CD4-positive, alpha-beta memory T cell (primary cell): ENCODE results near the gene ZC3HAV1. TPM values are rescaled to one million over a fixed set of nuclear protein-coding genes. Genes with fewer than 3 reads are reported as not detected.
A peak's percentile ranks its signal among the peaks of the same experiment; 100 is the strongest.
"Not testable (repeated sequence)": the region's sequence is repeated elsewhere in the genome, so short reads cannot be mapped to it uniquely, and the experiment has no call there.

Experiments
- CTCF ChIA-PET: fragments of 350-600 bp; sonication (Branson Sonifier 250); formaldehyde crosslinking; loops from one replicate; lab custom pipeline; 2021; ENCODE audit warnings: inconsistent platforms; ENCODE audit not compliant: partially characterized antibody; lab: Charles Lee
- POLR2A ChIA-PET: fragments of 350-600 bp; sonication (Branson Sonifier 250); formaldehyde crosslinking; loops from one replicate; lab custom pipeline; 2021; ENCODE audit not compliant: partially characterized antibody; lab: Charles Lee
- DNase-seq, 5 donors: peaks; one replicate each; pipeline versions ENCODE4 v3.0.0 to v3.0.0-alpha.2; 2020 to 2022; ENCODE audit warnings: mixed read lengths in 1 of 5
- H3K27ac ChIP-seq: one replicate; pipeline ENCODE4 v1.7.0; 2013; ENCODE audit warnings: low read depth, low read length
- H3K27me3 ChIP-seq: 2 replicates; pipeline ENCODE4 v1.7.0; 2013; ENCODE audit warnings: mild to moderate bottlenecking, low read length, moderate library complexity; ENCODE audit not compliant: insufficient read depth
- H3K36me3 ChIP-seq: 2 replicates; pipeline ENCODE4 v1.7.0; 2013; ENCODE audit warnings: mild to moderate bottlenecking, low read length, moderate library complexity; ENCODE audit not compliant: insufficient read depth
- H3K4me1 ChIP-seq: 2 replicates; pipeline ENCODE4 v1.7.0; 2013; ENCODE audit warnings: mild to moderate bottlenecking, low read length, moderate library complexity; ENCODE audit not compliant: insufficient read depth
- H3K4me3 ChIP-seq, 2 donors: one replicate each; pipeline ENCODE4 v1.7.0; 2013; ENCODE audit warnings: low read length in 2 of 2, mild to moderate bottlenecking in 1 of 2
- H3K9me3 ChIP-seq, 2 donors: one replicate each; pipeline ENCODE4 v1.7.0; 2013; ENCODE audit warnings: low read length in 2 of 2, control low read depth in 1 of 2; ENCODE audit not compliant: control insufficient read depth in 1 of 2
- H3K27ac Mint-ChIP-seq, 7 donors: one replicate each; pipeline ENCODE4 v1.8.0; 2020 to 2021; ENCODE audit warnings: mixed read lengths in 7 of 7, mild to moderate bottlenecking in 6 of 7, inconsistent platforms in 3 of 7, moderate library complexity in 3 of 7
- H3K27me3 Mint-ChIP-seq, 2 donors: one replicate each; pipeline ENCODE4 v1.8.0; 2020 to 2021; ENCODE audit warnings: mixed read lengths in 2 of 2
- H3K36me3 Mint-ChIP-seq, 2 donors: one replicate each; pipeline ENCODE4 v1.8.0; 2020 to 2021; ENCODE audit warnings: mixed read lengths in 2 of 2, inconsistent platforms in 1 of 2, mild to moderate bottlenecking in 1 of 2
- H3K4me1 Mint-ChIP-seq, 4 donors: one replicate each; pipeline ENCODE4 v1.8.0; 2020 to 2021; ENCODE audit warnings: mixed read lengths in 4 of 4, mild to moderate bottlenecking in 1 of 4
- H3K4me3 Mint-ChIP-seq, 8 donors: one replicate each; pipeline ENCODE4 v1.8.0; 2020 to 2021; ENCODE audit warnings: mixed read lengths in 8 of 8, mild to moderate bottlenecking in 7 of 8, moderate library complexity in 6 of 8, inconsistent platforms in 3 of 8
- H3K9me3 Mint-ChIP-seq, 8 donors: one replicate each; pipeline ENCODE4 v1.8.0; 2020 to 2021; ENCODE audit warnings: mixed read lengths in 8 of 8, mild to moderate bottlenecking in 5 of 8, inconsistent platforms in 3 of 8, moderate library complexity in 1 of 8
- intact Hi-C: fragments of 100-400 bp; cut with micrococcal nuclease; formaldehyde crosslinking; loops from one replicate; pipeline ENCODE4 v1.15.1; 2023
- polyA plus RNA-seq, 2 donors: library from polyadenylated mRNA; unstranded; fragments of 300-500 nt; fragmentation: Illumina TruSeq; gene quantifications; one replicate each; pipeline ENCODE4 v1.2.3, GENCODE V29; 2021
- total RNA-seq, 2 experiments: library from RNA; stranded (reverse); gene quantifications; one replicate each; pipeline ENCODE4 v1.2.3, GENCODE V29; 2021

The ZC3HAV1 gene
- total and polyA plus RNA-seq, 4 experiments from 2014 or later: 150 to 169 (median 157) TPM

DNA sequence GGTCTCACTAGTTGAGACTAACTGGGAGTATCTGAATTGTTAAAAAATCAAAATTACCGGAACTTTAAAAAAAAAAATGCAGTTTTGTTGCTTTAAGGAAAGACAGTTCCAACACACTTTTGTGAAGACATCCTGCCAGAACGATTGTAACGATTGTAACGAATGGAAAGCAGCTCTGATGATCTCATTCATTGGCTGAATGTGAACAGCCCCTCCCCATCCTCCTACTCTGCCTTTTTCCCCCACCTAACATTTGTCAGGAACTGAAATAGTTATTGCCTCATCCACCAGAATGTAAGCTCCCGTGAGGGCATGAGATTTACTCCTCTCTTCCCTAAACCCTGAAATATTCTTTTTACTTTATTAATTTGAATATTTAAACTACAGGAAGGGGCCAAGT lies 50.6 kb downstream of the ZC3HAV1 start:
- Mint-ChIP-seq H3K27ac (peak overlapping the region in 5 of 7 donors; percentile 10 to 86 (median 70)), H3K9me3 (no peaks in the 10 kb centered on the region), H3K36me3 (peaks cover 69 to 77% of the 10 kb centered on the region in 2 donors), H3K27me3 (no peaks in the 10 kb centered on the region), H3K4me1 (peaks cover 36 to 50% (median 42%) of the 10 kb centered on the region in 4 donors), H3K4me3 (no peak overlapping the region)
- H3K4me1 ChIP-seq: peaks cover 45% of the 10 kb centered on the region
- ChIA-PET POLR2A (interaction anchor here (1.0 to 9.3 kb wide), 6 partner anchors 9 to 46 kb away, joined by 3 to 56 read pairs (median 6); partner anchors contain the start of gene ZC3HAV1L), CTCF (interaction anchor here (0.7 to 3.5 kb wide), 6 partner anchors 8 to 173 kb away, joined by 3 to 18 read pairs (median 8); no protein-coding TSS in a partner anchor)
- H3K9me3 ChIP-seq: no peaks in the 10 kb centered on the region
- no peaks in the 10 kb centered on the region for H3K27me3 ChIP-seq
- no peak overlapping the region for H3K27ac ChIP-seq
- DNase-seq: no peak
- intact Hi-C loops: loop anchor here (5.0 kb wide), 1 partner anchor 172 kb away; no protein-coding TSS in a partner anchor
- no peak overlapping the region for H3K4me3 ChIP-seq
- H3K36me3 ChIP-seq: peaks cover 83% of the 10 kb centered on the region

DNA sequence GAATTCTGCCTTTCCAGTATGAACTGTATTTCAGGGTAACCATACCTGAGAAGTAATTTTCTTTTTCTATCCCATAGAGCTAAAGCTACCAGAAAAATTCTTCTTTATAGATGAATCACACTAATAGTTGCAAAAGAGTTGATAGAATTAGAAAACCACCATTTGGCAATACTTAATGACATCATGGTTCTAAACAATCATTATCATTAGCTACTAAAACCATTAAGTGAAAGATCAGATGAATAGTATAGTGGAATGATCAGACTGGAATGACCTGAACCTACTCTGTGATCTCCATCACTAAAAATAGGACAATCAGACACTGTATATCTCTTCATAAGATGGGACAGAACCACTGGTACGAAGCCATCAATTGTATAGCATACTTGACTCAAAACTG lies 53.8 kb downstream of the ZC3HAV1 start:
- no peaks in the 10 kb centered on the region for H3K27me3 Mint-ChIP-seq
- H3K36me3 Mint-ChIP-seq: peaks cover 61 to 74% of the 10 kb centered on the region in 2 donors
- ChIA-PET POLR2A (no interaction called here), CTCF (interaction anchor here (4.8 kb wide), 1 partner anchor 20 kb away, joined by 23 read pairs; no protein-coding TSS in a partner anchor)
- no peaks in the 10 kb centered on the region for H3K9me3 Mint-ChIP-seq
- Histone ChIP-seq H3K4me3 (no peak overlapping the region), H3K27me3 (no peaks in the 10 kb centered on the region), H3K27ac (no peak overlapping the region), H3K36me3 (peaks cover 80% of the 10 kb centered on the region), H3K4me1 (peaks cover 15% of the 10 kb centered on the region), H3K9me3 (no peaks in the 10 kb centered on the region)
- no peak overlapping the region for H3K4me3 Mint-ChIP-seq
- DNase-seq: no peak
- intact Hi-C loops: loop anchor here (5.0 kb wide), 1 partner anchor 168 kb away; no protein-coding TSS in a partner anchor
- peak overlapping the region in 4 of 7 donors; percentile 62 to 79 (median 68) for H3K27ac Mint-ChIP-seq
- H3K4me1 Mint-ChIP-seq: peaks cover 21 to 33% (median 27%) of the 10 kb centered on the region in 4 donors

DNA sequence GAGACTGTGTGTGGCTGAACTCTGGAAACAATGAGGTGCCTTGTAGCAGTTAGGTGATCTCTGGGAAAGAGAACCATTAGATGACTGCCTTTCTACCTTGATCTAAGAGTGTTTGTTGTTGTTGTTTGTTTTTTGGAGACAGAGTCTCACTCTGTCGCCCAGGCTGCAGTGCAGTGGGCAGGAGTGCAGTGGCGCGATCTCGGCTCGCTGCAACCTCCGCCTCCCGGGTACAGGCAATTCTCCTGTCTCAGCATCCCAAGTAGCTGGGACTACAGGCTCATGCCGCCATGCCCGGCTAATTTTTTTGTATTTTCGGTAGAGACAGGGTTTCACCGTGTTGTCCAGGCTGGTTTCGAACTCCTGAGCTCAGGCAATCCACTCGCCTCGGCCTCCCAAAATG lies 54.9 kb downstream of the ZC3HAV1 start:
- not testable (repeated sequence) for H3K27me3 Mint-ChIP-seq, DNase-seq, H3K4me3 Mint-ChIP-seq, H3K4me3 ChIP-seq, H3K9me3 Mint-ChIP-seq, H3K4me1 ChIP-seq, H3K27ac ChIP-seq, H3K27me3 ChIP-seq, H3K9me3 ChIP-seq
- H3K36me3 ChIP-seq: peaks cover 80% of the 10 kb centered on the region
- peaks cover 61 to 77% of the 10 kb centered on the region in 2 donors for H3K36me3 Mint-ChIP-seq
- H3K4me1 Mint-ChIP-seq: peaks cover 19 to 33% (median 25%) of the 10 kb centered on the region in 4 donors
- intact Hi-C loops: loop anchor here (5.0 kb wide), 1 partner anchor 167 kb away; no protein-coding TSS in a partner anchor
- CTCF ChIA-PET: interaction anchor here (0.8 to 4.8 kb wide), 3 partner anchors 13 to 168 kb away, joined by 3 to 23 read pairs (median 4); no protein-coding TSS in a partner anchor
- POLR2A ChIA-PET: interaction anchor here (1.0 kb wide), 1 partner anchor 9 kb away, joined by 4 read pairs; no protein-coding TSS in a partner anchor
- H3K27ac Mint-ChIP-seq: peak overlapping the region in 5 of 7 donors; percentile 1 to 58 (median 52)

DNA sequence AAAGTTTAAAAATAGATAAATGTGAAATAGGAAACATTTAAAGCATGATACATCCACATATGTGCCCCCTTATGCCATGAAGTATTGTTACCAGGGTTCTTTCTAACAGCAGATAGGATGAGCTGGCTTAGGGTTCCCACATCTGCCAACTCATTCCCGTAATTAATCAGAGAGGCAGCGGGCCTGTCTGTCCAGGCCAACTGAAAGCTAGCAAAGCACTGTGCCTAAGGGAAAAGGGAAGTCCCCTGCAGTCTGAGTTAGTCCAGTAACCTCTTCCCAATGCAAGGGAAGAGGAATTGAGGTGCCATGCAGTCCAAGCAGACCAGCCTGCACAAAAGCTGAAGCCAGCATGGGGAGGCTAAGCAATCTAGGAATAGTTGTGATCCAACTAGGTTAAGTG lies 55.4 kb downstream of the ZC3HAV1 start:
- H3K4me3 ChIP-seq: no peak overlapping the region
- peaks cover 0 to 2% (median 0%) of the 10 kb centered on the region in 8 donors for H3K9me3 Mint-ChIP-seq
- no peaks in the 10 kb centered on the region for H3K9me3 ChIP-seq
- H3K4me1 ChIP-seq: peaks cover 5% of the 10 kb centered on the region
- no peak overlapping the region for H3K4me3 Mint-ChIP-seq
- no peaks in the 10 kb centered on the region for H3K27me3 ChIP-seq
- no peak for DNase-seq
- peaks cover 66 to 82% of the 10 kb centered on the region in 2 donors for H3K36me3 Mint-ChIP-seq
- intact Hi-C loops: no loop called here
- H3K27ac ChIP-seq: no peak overlapping the region
- H3K36me3 ChIP-seq: peaks cover 81% of the 10 kb centered on the region
- H3K27ac Mint-ChIP-seq: peak overlapping the region in 6 of 7 donors; percentile 24 to 59 (median 55)
- ChIA-PET POLR2A (interaction anchor here (1.0 to 1.7 kb wide), 3 partner anchors 10 to 19 kb away, joined by 4 read pairs; no protein-coding TSS in a partner anchor), CTCF (interaction anchor here (0.8 to 4.8 kb wide), 4 partner anchors 12 to 168 kb away, joined by 3 to 23 read pairs (median 4); no protein-coding TSS in a partner anchor)
- no peaks in the 10 kb centered on the region for H3K27me3 Mint-ChIP-seq
- peaks cover 23 to 39% (median 31%) of the 10 kb centered on the region in 4 donors for H3K4me1 Mint-ChIP-seq

DNA sequence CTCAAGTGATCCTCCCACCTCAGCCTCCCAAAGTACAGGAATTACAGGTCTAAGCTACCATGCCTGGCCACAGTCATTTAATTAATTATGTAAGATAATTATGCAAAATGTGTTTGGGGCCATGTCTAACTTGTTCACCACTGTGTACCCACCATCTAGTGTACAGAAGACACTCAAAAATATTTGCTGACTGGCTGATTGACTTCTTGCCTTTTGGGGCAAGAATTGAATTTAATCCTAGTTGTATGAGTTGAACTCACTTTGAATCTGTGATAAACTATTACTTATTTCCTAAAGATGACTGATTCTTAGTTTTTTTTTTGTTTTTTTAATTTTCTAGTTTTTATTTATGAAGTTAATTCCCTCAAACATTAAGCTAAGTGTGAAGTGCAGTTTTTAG lies 57.9 kb downstream of the ZC3HAV1 start:
- H3K9me3 ChIP-seq: no peaks in the 10 kb centered on the region
- CTCF ChIA-PET: interaction anchor here (0.7 to 3.5 kb wide), 9 partner anchors 9 to 165 kb away, joined by 3 to 16 read pairs (median 4); no protein-coding TSS in a partner anchor
- Mint-ChIP-seq H3K27ac (peak overlapping the region in 1 of 7 donors; percentile 72), H3K4me1 (peaks cover 26 to 52% (median 39%) of the 10 kb centered on the region in 4 donors), H3K9me3 (peaks cover 0 to 2% (median 0%) of the 10 kb centered on the region in 8 donors), H3K4me3 (no peak overlapping the region), H3K27me3 (no peaks in the 10 kb centered on the region), H3K36me3 (peaks cover 69 to 85% of the 10 kb centered on the region in 2 donors)
- POLR2A ChIA-PET: interaction anchor here (1.1 to 2.5 kb wide), 5 partner anchors 8 to 165 kb away, joined by 3 to 10 read pairs (median 6); no protein-coding TSS in a partner anchor
- no peak overlapping the region for H3K27ac ChIP-seq
- H3K36me3 ChIP-seq: peaks cover 88% of the 10 kb centered on the region
- no peak overlapping the region for H3K4me3 ChIP-seq
- no peak for DNase-seq
- peaks cover 9% of the 10 kb centered on the region for H3K4me1 ChIP-seq
- intact Hi-C loops: no loop called here
- no peaks in the 10 kb centered on the region for H3K27me3 ChIP-seq

DNA sequence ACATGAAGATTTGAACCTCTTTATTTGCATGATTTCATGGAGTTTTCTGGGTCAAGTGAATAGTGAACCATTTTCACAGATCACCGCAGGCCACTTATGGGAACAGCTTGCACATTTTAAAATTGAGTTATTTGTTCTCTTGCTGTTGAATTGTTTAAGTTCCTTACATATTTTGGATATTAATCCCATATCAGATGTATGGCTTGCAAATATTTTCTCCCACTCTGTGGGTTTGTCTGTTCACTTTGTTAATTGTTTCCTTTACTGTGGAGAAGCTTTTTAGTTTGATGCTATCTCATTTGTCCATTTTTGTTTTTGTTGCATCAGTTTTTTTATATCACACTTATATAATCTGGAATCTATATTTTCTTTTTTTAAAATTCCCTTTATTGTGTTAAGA lies 59.6 kb downstream of the ZC3HAV1 start:
- Mint-ChIP-seq H3K27ac (peak overlapping the region in 2 of 7 donors; percentile 22 to 61), H3K27me3 (no peaks in the 10 kb centered on the region), H3K9me3 (peaks cover 0 to 2% (median 0%) of the 10 kb centered on the region in 8 donors), H3K4me1 (peaks cover 35 to 65% (median 48%) of the 10 kb centered on the region in 4 donors), H3K4me3 (no peak overlapping the region), H3K36me3 (peaks cover 75 to 87% of the 10 kb centered on the region in 2 donors)
- peaks cover 26% of the 10 kb centered on the region for H3K4me1 ChIP-seq
- H3K27ac ChIP-seq: no peak overlapping the region
- DNase-seq: no peak
- intact Hi-C loops: no loop called here
- H3K4me3 ChIP-seq: no peak overlapping the region
- H3K9me3 ChIP-seq: no peaks in the 10 kb centered on the region
- ChIA-PET POLR2A (interaction anchor here (0.7 to 2.5 kb wide), 7 partner anchors 9 to 163 kb away, joined by 3 to 10 read pairs (median 4); no protein-coding TSS in a partner anchor), CTCF (interaction anchor here (1.7 to 3.5 kb wide), 6 partner anchors 10 to 55 kb away, joined by 3 to 16 read pairs (median 8); no protein-coding TSS in a partner anchor)
- peaks cover 85% of the 10 kb centered on the region for H3K36me3 ChIP-seq
- no peaks in the 10 kb centered on the region for H3K27me3 ChIP-seq

DNA sequence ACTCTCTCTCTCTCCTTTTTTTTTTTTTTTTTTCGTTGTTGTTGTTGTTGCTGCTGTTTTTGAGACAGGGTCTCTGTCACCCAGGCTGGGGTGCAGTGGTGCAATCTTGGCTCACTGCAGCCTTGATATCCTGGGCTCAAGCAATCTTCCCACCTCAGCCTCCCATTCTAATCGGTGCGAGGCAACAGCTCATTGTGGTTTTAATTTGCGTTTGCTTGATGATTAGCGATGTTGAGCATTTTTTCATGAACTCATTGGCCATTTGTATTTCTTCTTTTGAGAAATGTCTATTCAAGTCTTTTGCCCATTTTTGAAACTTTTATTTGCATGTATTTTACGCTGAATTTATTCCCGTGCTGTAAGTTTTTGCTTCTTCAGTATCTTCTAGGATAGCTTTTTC lies 60.4 kb downstream of the ZC3HAV1 start:
- H3K27ac Mint-ChIP-seq: peak overlapping the region in 4 of 7 donors; percentile 9 to 81 (median 63)

More for the DNA sequence above, 60.4 kb downstream of the ZC3HAV1 start:
- H3K27me3 Mint-ChIP-seq: no peaks in the 10 kb centered on the region
- POLR2A ChIA-PET: interaction anchor here (0.5 to 4.8 kb wide), 5 partner anchors 10 to 56 kb away, joined by 3 to 29 read pairs (median 4); partner anchors contain the start of gene ZC3HAV1L
- CTCF ChIA-PET: interaction anchor here (2.0 to 3.5 kb wide), 4 partner anchors 11 to 32 kb away, joined by 7 to 16 read pairs (median 12); no protein-coding TSS in a partner anchor
- peaks cover 0 to 2% (median 0%) of the 10 kb centered on the region in 8 donors for H3K9me3 Mint-ChIP-seq
- no peak for DNase-seq
- no peak overlapping the region for H3K27ac ChIP-seq
- peaks cover 41 to 73% (median 54%) of the 10 kb centered on the region in 4 donors for H3K4me1 Mint-ChIP-seq
- peak overlapping the region in 1 of 8 donors; percentile 2 for H3K4me3 Mint-ChIP-seq
- no peaks in the 10 kb centered on the region for H3K27me3 ChIP-seq
- intact Hi-C loops: no loop called here
- peaks cover 34% of the 10 kb centered on the region for H3K4me1 ChIP-seq
- peaks cover 77% of the 10 kb centered on the region for H3K36me3 ChIP-seq
- peaks cover 78 to 86% of the 10 kb centered on the region in 2 donors for H3K36me3 Mint-ChIP-seq
- no peak overlapping the region for H3K4me3 ChIP-seq
- no peaks in the 10 kb centered on the region for H3K9me3 ChIP-seq
